Gastrocnemius medialis (tissue), 4 donors: Measurements from ENCODE around the gene ST7L.

ENCODE experiments used
- POLR2A ChIP-seq, 2 donors: fragments of 450-650 bp; IDR thresholded peaks; one replicate each; pipeline ENCODE4 v1.6.1; 2017; ENCODE audit warnings: antibody characterized with exemption in 2 of 2, mild to moderate bottlenecking in 2 of 2, moderate library complexity in 2 of 2
- TF ChIP-seq, protein P1 (sequence below), 5 experiments: fragments of 450-650 bp in 3 of 5; fragments of 200-600 bp in 2 of 5; sonication (generic) in 2 of 5; IDR thresholded peaks in 4 of 5; conservative IDR thresholded peaks in 1 of 5; 1 replicate in 4 of 5; 2 replicates in 1 of 5; pipeline ENCODE4 v1.5.1; 2016 to 2019; ENCODE audit warnings: antibody characterized with exemption in 5 of 5, mild to moderate bottlenecking in 3 of 5, moderate library complexity in 3 of 5

DNA sequence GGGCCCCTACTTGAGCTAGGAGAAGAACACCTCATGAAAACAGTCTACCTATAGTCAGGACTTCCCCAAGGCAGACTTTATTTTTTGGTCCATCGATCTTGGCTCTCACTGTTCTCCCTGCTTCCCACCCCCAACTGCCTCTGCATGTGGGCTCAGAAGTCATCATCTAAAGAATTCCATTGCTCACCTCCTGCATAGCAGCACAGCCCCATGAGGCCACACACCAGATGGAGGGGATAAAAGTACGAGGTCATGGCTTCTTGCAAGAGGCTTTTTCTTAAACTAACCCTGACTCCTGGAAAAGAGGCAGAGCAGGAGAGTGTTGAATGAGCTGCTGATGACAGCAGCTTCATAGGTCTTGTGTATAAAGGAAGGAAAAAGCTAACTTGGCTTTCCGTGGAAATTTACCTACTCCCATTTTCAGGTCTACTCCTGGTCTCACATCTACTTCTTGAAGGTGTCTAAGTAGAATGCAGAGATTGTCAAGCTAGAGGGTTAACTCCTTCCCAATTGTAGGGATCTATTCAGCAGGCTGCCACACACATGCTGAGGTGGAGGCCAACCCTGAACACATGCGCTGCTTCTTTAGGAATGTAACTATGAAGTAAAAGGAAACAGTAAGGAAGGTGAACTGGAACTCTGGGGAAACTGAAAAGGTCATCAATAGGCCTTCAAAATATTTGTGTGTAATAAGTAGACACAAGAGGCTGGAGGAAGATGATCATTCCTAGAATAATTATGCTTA is 91.5 kb downstream of the ST7L start:
- TF ChIP-seq, protein P1, sequence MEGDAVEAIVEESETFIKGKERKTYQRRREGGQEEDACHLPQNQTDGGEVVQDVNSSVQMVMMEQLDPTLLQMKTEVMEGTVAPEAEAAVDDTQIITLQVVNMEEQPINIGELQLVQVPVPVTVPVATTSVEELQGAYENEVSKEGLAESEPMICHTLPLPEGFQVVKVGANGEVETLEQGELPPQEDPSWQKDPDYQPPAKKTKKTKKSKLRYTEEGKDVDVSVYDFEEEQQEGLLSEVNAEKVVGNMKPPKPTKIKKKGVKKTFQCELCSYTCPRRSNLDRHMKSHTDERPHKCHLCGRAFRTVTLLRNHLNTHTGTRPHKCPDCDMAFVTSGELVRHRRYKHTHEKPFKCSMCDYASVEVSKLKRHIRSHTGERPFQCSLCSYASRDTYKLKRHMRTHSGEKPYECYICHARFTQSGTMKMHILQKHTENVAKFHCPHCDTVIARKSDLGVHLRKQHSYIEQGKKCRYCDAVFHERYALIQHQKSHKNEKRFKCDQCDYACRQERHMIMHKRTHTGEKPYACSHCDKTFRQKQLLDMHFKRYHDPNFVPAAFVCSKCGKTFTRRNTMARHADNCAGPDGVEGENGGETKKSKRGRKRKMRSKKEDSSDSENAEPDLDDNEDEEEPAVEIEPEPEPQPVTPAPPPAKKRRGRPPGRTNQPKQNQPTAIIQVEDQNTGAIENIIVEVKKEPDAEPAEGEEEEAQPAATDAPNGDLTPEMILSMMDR (IDR thresholded peaks at IDR 0.05 in 4 of 5, conservative IDR thresholded peaks at IDR 0.05 in 1 of 5): no peak
- TF ChIP-seq POLR2A (IDR thresholded peaks at IDR 0.05): no peak
